Epithelial cell of prostate (primary cell): ENCODE data around the gene MAP1LC3A.

Experiments
- DNase-seq: peaks from one replicate; pipeline ENCODE4 v3.0.0-alpha.2; 2011; ENCODE audit warnings: low read depth, low spot score
- H3K27ac ChIP-seq: fragments of 450-650 bp; 2 replicates; pipeline ENCODE4 v1.5.1; 2017; ENCODE audit warnings: mild to moderate bottlenecking

MAP1LC3A gene

DNA sequence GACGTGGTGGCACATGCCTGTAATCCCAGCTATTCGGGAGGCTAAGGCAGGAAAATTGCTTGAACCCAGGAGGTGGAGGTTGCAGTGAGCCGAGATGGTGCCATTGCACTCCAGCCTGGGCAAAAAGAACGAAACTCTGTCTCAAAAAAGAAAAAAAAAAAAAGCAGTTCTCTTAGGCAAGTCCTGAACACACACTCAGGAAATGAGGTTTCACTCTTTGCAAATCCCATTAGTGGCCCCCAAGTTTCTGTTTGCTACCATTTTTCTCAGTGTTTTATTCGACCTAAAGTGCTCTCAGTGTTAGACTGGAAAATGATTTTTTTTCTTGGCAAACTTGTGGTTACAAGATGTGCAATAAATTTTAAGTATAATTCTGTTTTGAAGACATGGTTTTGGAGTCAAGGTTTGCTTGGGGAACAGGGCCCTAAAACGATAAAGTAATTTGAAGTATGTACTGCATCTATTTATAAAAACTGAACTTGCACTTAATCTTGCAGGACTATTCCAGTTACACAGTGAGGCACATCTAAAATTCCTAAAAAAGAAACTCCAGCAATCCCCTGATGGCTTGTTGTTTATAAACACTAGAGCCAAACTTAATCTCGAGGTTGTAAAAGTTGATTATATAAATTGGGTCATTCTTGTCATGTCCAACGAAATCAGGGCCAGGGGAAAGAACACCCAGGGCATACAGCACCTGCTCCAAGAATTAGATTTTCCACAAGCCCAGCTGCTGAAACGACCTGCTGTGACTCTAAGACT, 42.6 kb downstream of the MAP1LC3A start:
- H3K27ac ChIP-seq, result no peak overlapping the region
- no peak for DNase-seq

DNA sequence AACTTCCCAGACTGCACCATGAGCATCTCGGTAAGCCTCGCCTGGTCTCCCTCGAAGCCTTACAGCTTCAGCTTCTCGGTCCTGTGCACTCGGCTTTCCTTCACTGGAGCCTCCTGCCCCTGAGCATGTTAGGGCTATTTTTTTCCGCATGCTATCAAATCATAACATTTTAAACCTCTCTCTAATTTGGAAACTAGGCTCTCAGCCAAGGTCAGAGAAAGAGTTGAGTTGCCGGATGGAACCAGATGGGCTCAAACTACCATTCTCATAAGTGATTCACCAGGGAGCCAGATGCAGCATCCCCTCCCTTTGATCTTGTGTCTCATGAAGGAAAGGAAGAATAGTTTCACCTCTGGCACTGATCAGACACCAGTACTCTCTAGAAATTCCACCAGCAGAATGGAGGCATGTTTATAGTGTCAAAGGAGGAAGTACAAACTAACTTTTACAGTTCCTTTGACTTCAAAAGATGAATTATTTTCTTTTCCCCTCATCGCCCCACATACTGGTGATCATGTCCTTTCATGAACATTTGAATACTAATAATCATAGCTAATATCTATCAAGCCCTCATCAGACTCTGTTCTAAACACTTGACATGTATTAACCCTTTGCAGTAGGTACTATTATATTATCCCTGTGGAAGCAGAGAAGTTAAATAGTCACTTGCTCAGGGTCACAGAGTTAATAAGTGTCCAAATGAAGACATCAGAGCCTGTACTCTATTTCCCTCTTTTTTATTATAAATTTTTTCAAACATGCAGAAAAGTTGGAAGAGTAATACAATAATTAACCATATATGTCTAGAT, 46.7 kb downstream of the MAP1LC3A start:
- H3K27ac ChIP-seq, result no peak overlapping the region
- DNase-seq, result no peak

GRCh38 chr20:34607066-34607465, 48.5 kb downstream of the MAP1LC3A start:
- no peak overlapping the region for H3K27ac ChIP-seq
- no peak for DNase-seq
